ENCODE measurements around the gene LPAR1. TPM values are rescaled to one million over a fixed set of nuclear protein-coding genes. Genes with fewer than 3 reads are reported as not detected.

The LPAR1 gene
- total and polyA plus RNA-seq, 10 of the 15 experiments (the other 5 are each of a cell fraction or from before 2014, with no cell fraction given), result 3.3 to 12.9 (median 8.4) TPM

GRCh38 chr9:111064160-111064837 is 26.0 kb upstream of the LPAR1 start:
- no peak overlapping the region for H3K9ac ChIP-seq (ENCODE audit: control insufficient read depth, insufficient read depth, low read length)
- no peak for FAIRE-seq
- no peaks in the 10 kb centered on the region for H3K27me3 ChIP-seq (replicated peaks in 1 of 2; ENCODE audit: control insufficient read depth in 2 of 2, insufficient read depth in 2 of 2, low read length in 1 of 2)
- peak overlapping the region; percentile 21; the same call in 1 of the 2 replicates for H3K27ac ChIP-seq (ENCODE audit: control insufficient read depth, insufficient read depth)
- 19% methylated on average over 7 of the region's 7 CpGs for WGBS (ENCODE audit: insufficient coverage, insufficient replicate concordance, low lambda C conversion rate, missing lambda C conversion rate)
- POLR2A ChIA-PET, result interaction anchor here (0.9 to 4.6 kb wide), 5 partner anchors 13 to 84 kb away, joined by 3 to 22 read pairs (median 3); no protein-coding TSS in a partner anchor
- H4K20me1 ChIP-seq (ENCODE audit: control insufficient read depth, insufficient read depth), result no peaks in the 10 kb centered on the region
- RAD21 ChIA-PET (ENCODE audit: unreplicated experiment), result interaction anchor here (0.7 to 5.3 kb wide), 9 partner anchors 10 to 424 kb away, joined by 3 to 56 read pairs (median 6); partner anchors contain the start of gene LPAR1
- H3K4me1 ChIP-seq (ENCODE audit: control insufficient read depth, insufficient read depth, low read length), result peaks cover 6% of the 10 kb centered on the region
- no peaks in the 10 kb centered on the region for H3K79me2 ChIP-seq (ENCODE audit: control insufficient read depth, insufficient read depth, low read length)
- intact Hi-C loops (cut with micrococcal nuclease; ENCODE audit: unreplicated experiment), result loop anchor here (2.0 kb wide), 1 partner anchor 15 kb away; no protein-coding TSS in a partner anchor
- in situ Hi-C loops (cut with MboI), result no loop called here
- H3K4me3 ChIP-seq, result no peak overlapping the region
- SMC1A ChIA-PET (ENCODE audit: uncharacterized antibody, unreplicated experiment), result interaction anchor here (0.9 to 9.5 kb wide), 21 partner anchors 8 to 253 kb away, joined by 3 to 73 read pairs (median 5); partner anchors contain the start of gene LPAR1
- H3K4me2 ChIP-seq (ENCODE audit: control insufficient read depth, insufficient read depth), result peak overlapping the region; percentile 54; the same call in 1 of the 2 replicates
- no peaks in the 10 kb centered on the region for H3K36me3 ChIP-seq (ENCODE audit: control insufficient read depth in 2 of 2, insufficient read depth in 2 of 2, low read length in 1 of 2)
- no peaks in the 10 kb centered on the region; the same call in 2 of the 3 replicates for H3K9me3 ChIP-seq (replicated peaks; ENCODE audit: control insufficient read depth, insufficient read depth, low read length)
- DNase-seq (ENCODE audit: low read depth, low spot score), result peak; percentile 31
- peak overlapping the region; percentile 71 for H2AFZ ChIP-seq (ENCODE audit: control insufficient read depth, low read depth, low read length)
- ATAC-seq, result peak; percentile 88
- no TSS peak for BruUV-seq (replicated peaks)
- CTCF ChIA-PET, result interaction anchor here (0.7 to 2.8 kb wide), 7 partner anchors 9 to 234 kb away, joined by 3 to 9 read pairs (median 4); no protein-coding TSS in a partner anchor
- TF ChIP-seq EGR1 (IDR thresholded peaks at IDR 0.05; ENCODE audit: borderline replicate concordance in 1 of 2, low read depth in 2 of 2, low read length in 2 of 2) (no peak), BMI1 (IDR thresholded peaks at IDR 0.05; ENCODE audit: borderline replicate concordance) (0 out of 2 replicates have a peak, but pooled peaks have one; percentile 39), ZNF687 (IDR thresholded peaks at IDR 0.05) (0 out of 2 replicates have a peak, but pooled peaks have one; percentile 22), ATF2 (IDR thresholded peaks at IDR 0.05; ENCODE audit: low read length) (no peak), EZH2 (IDR thresholded peaks at IDR 0.05; ENCODE audit: borderline replicate concordance, control insufficient read depth, low read depth, low read length) (no peak), BHLHE40 (IDR thresholded peaks at IDR 0.05; ENCODE audit: borderline replicate concordance in 1 of 2, low read depth in 2 of 2, low read length in 1 of 2) (peak in 1 of 2 experiments; percentile 65; a peak in 2 of 4 replicates), ZNF622 (IDR thresholded peaks at IDR 0.05) (no peak), PAX8 (IDR thresholded peaks at IDR 0.05) (no peak), ATF7 (IDR thresholded peaks at IDR 0.05; ENCODE audit: low read depth) (peak; percentile 90), RELB (IDR thresholded peaks at IDR 0.05; ENCODE audit: low read depth) (peak; percentile 83), POLR2AphosphoS5 (IDR thresholded peaks at IDR 0.05; ENCODE audit: low read length) (no peak), E4F1 (IDR thresholded peaks at IDR 0.05; ENCODE audit: borderline replicate concordance, partially characterized antibody) (no peak)

Measured in GM12878 (cell line).